ENCODE results near the gene LBR. TPM values are rescaled to one million over a fixed set of nuclear protein-coding genes. Genes with fewer than 3 reads are reported as not detected.
A peak's percentile ranks its signal among the peaks of the same experiment; 100 is the strongest.
"Not testable (repeated sequence)": the region's sequence is repeated elsewhere in the genome, so short reads cannot be mapped to it uniquely, and the experiment has no call there.

LBR gene
- total RNA-seq, 1 experiment from 2014 or later = 86.0 TPM

DNA sequence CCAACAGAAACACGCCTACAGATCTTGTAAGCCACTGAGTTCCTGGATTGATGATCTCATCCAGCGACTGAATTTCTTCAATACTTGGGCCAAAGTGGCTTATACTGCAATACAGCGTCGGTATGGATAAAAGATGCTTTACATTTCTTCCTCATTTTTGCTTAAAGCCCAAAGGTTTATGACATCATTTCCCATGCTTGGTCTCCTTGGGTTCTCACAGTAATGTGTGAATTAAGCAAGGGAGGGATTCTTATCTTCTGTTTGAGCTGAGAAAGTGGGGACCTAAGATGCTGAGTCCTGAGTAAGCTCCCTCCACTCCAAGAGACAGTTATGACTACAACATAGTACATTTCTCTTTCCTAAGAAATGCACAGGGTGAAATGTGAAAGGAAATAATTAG, 39.5 kb downstream of the LBR start:
- TF ChIP-seq, protein P1, sequence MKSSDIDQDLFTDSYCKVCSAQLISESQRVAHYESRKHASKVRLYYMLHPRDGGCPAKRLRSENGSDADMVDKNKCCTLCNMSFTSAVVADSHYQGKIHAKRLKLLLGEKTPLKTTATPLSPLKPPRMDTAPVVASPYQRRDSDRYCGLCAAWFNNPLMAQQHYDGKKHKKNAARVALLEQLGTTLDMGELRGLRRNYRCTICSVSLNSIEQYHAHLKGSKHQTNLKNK (CRISPR knock-in tag; IDR thresholded peaks at IDR 0.05) = no peak
- TF ChIP-seq ZNF423 (CRISPR knock-in tag; IDR thresholded peaks at IDR 0.05) = no peak
- TF ChIP-seq, protein P2, sequence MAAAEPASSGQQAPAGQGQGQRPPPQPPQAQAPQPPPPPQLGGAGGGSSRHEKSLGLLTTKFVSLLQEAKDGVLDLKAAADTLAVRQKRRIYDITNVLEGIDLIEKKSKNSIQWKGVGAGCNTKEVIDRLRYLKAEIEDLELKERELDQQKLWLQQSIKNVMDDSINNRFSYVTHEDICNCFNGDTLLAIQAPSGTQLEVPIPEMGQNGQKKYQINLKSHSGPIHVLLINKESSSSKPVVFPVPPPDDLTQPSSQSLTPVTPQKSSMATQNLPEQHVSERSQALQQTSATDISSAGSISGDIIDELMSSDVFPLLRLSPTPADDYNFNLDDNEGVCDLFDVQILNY (CRISPR knock-in tag; IDR thresholded peaks at IDR 0.05) = no peak
- TF ChIP-seq ESRRA (CRISPR knock-in tag; IDR thresholded peaks at IDR 0.05; ENCODE audit: borderline replicate concordance) = no peak
- no peak for TF ChIP-seq TEAD1 (CRISPR knock-in tag; IDR thresholded peaks at IDR 0.05)
- ChIA-PET POLR2A (interaction anchor here (1.0 kb wide), 1 partner anchor 10 kb away, joined by 5 read pairs; no protein-coding TSS in a partner anchor), CTCF (interaction anchor here (1.5 kb wide), 1 partner anchor 9 kb away, joined by 3 read pairs; no protein-coding TSS in a partner anchor)
- Mint-ChIP-seq H3K27me3 (ENCODE audit: low read depth) (no peaks in the 10 kb centered on the region; the same call in 1 of the 2 replicates), H3K9me3 (no peaks in the 10 kb centered on the region), H3K36me3 (no peaks in the 10 kb centered on the region), H3K4me3 (no peak overlapping the region), H3K27ac (no peak overlapping the region), H3K4me1 (no peaks in the 10 kb centered on the region)
- no peak for ATAC-seq
- DNase-seq (ENCODE audit: low spot score) = no peak

- CTCF ChIA-PET; POLR2A ChIA-PET; H3K27me3 Mint-ChIP-seq (ENCODE audit: low read depth); H3K4me3 Mint-ChIP-seq; H3K27ac Mint-ChIP-seq; H3K4me1 Mint-ChIP-seq; ATAC-seq; DNase-seq (ENCODE audit: low spot score); H3K9me3 Mint-ChIP-seq; H3K36me3 Mint-ChIP-seq: not testable (repeated sequence)
Observed at GRCh38 chr1:225386860-225387259, 41.0 kb downstream of the LBR start.

GRCh38 chr1:225380691-225381090, 47.1 kb downstream of the LBR start:
- Mint-ChIP-seq H3K27me3 (ENCODE audit: low read depth) (no peaks in the 10 kb centered on the region; the same call in 1 of the 2 replicates), H3K9me3 (no peaks in the 10 kb centered on the region), H3K4me3 (no peak overlapping the region), H3K4me1 (peaks cover 22% of the 10 kb centered on the region), H3K36me3 (no peaks in the 10 kb centered on the region), H3K27ac (no peak overlapping the region)
- ChIA-PET CTCF (interaction anchor here (0.6 kb wide), 1 partner anchor 1415 kb away, joined by 5 read pairs; no protein-coding TSS in a partner anchor), POLR2A (no interaction called here)
- ATAC-seq = no peak
- TF ChIP-seq ZNF263 (CRISPR knock-in tag; IDR thresholded peaks at IDR 0.05; ENCODE audit: low read depth) (no peak), NR2C2 (CRISPR knock-in tag; IDR thresholded peaks at IDR 0.05) (no peak), NFYB (CRISPR knock-in tag; conservative IDR thresholded peaks at IDR 0.05; ENCODE audit: low read depth) (no peak), MLX (CRISPR knock-in tag; IDR thresholded peaks at IDR 0.05) (no peak)
- TF ChIP-seq, protein P3, sequence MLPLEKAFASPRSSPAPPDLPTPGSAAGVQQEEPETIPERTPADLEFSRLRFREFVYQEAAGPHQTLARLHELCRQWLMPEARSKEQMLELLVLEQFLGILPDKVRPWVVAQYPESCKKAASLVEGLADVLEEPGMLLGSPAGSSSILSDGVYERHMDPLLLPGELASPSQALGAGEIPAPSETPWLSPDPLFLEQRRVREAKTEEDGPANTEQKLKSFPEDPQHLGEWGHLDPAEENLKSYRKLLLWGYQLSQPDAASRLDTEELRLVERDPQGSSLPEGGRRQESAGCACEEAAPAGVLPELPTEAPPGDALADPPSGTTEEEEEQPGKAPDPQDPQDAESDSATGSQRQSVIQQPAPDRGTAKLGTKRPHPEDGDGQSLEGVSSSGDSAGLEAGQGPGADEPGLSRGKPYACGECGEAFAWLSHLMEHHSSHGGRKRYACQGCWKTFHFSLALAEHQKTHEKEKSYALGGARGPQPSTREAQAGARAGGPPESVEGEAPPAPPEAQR (CRISPR knock-in tag; IDR thresholded peaks at IDR 0.05) = no peak
- DNase-seq (ENCODE audit: low spot score) = no peak

GRCh38 chr1:225378880-225379279, 49.0 kb downstream of the LBR start:
- H3K27ac Mint-ChIP-seq = peak overlapping the region; percentile 79; the same call in 1 of the 2 replicates
- POLR2A ChIA-PET = interaction anchor here (1.0 kb wide), 1 partner anchor 9 kb away, joined by 5 read pairs; no protein-coding TSS in a partner anchor
- no peak overlapping the region for H3K4me3 Mint-ChIP-seq
- CTCF ChIA-PET = interaction anchor here (0.6 to 1.4 kb wide), 5 partner anchors 10 to 96 kb away, joined by 3 to 5 read pairs (median 3); no protein-coding TSS in a partner anchor
- H3K27me3 Mint-ChIP-seq (ENCODE audit: low read depth) = no peaks in the 10 kb centered on the region; the same call in 1 of the 2 replicates
- DNase-seq (ENCODE audit: low spot score) = peak; percentile 81
- peak; percentile 97 for ATAC-seq
- H3K36me3 Mint-ChIP-seq = no peaks in the 10 kb centered on the region
- H3K9me3 Mint-ChIP-seq = no peaks in the 10 kb centered on the region
- peaks cover 22% of the 10 kb centered on the region for H3K4me1 Mint-ChIP-seq
- TF ChIP-seq TEAD1 (CRISPR knock-in tag; IDR thresholded peaks at IDR 0.05) (peak; percentile 52; the same call in 1 of the 2 replicates), FOXP1 (CRISPR knock-in tag; IDR thresholded peaks at IDR 0.05; ENCODE audit: borderline replicate concordance) (no peak), IRF1 (CRISPR knock-in tag; IDR thresholded peaks at IDR 0.05) (no peak), TP53 (CRISPR knock-in tag; IDR thresholded peaks at IDR 0.05) (0 out of 2 replicates have a peak, but pooled peaks have one; percentile 32), ZNF232 (CRISPR knock-in tag; IDR thresholded peaks at IDR 0.05) (no peak), CTCF (IDR thresholded peaks at IDR 0.05) (no peak), MYBL2 (CRISPR knock-in tag; IDR thresholded peaks at IDR 0.05) (no peak)
- TF ChIP-seq, protein P4, sequence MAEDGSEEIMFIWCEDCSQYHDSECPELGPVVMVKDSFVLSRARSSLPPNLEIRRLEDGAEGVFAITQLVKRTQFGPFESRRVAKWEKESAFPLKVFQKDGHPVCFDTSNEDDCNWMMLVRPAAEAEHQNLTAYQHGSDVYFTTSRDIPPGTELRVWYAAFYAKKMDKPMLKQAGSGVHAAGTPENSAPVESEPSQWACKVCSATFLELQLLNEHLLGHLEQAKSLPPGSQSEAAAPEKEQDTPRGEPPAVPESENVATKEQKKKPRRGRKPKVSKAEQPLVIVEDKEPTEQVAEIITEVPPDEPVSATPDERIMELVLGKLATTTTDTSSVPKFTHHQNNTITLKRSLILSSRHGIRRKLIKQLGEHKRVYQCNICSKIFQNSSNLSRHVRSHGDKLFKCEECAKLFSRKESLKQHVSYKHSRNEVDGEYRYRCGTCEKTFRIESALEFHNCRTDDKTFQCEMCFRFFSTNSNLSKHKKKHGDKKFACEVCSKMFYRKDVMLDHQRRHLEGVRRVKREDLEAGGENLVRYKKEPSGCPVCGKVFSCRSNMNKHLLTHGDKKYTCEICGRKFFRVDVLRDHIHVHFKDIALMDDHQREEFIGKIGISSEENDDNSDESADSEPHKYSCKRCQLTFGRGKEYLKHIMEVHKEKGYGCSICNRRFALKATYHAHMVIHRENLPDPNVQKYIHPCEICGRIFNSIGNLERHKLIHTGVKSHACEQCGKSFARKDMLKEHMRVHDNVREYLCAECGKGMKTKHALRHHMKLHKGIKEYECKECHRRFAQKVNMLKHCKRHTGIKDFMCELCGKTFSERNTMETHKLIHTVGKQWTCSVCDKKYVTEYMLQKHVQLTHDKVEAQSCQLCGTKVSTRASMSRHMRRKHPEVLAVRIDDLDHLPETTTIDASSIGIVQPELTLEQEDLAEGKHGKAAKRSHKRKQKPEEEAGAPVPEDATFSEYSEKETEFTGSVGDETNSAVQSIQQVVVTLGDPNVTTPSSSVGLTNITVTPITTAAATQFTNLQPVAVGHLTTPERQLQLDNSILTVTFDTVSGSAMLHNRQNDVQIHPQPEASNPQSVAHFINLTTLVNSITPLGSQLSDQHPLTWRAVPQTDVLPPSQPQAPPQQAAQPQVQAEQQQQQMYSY (CRISPR knock-in tag; IDR thresholded peaks at IDR 0.05) = no peak

All from WTC11 (cell line).